ENCODE measurements around the gene ZNF679. TPM values are rescaled to one million over a fixed set of nuclear protein-coding genes. Genes with fewer than 3 reads are reported as not detected.

Gene ZNF679
- polyA plus RNA-seq, 2 of the 4 experiments (the other 2 are of a cell fraction), result not detected

DNA sequence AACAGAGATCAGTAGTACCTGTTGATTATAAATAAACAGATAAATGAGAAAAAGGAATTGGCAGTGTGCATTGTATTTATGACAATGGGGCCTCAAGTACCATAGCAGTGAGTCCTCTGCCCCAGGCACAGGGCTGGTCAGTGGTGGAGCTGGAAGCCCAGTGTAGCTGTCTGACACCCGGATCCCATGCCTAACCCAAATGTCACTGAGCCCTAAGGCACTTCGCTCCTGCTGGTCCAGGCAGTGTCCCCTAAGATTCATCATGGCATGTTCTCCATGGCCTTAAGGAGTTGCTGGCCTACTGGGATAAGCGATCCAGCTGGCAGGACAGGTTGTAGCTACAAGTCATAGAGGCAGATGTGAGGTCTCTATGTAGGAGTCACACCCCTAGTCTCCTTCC lies 82.2 kb downstream of the ZNF679 start (continued):
- TF ChIP-seq, protein P1, sequence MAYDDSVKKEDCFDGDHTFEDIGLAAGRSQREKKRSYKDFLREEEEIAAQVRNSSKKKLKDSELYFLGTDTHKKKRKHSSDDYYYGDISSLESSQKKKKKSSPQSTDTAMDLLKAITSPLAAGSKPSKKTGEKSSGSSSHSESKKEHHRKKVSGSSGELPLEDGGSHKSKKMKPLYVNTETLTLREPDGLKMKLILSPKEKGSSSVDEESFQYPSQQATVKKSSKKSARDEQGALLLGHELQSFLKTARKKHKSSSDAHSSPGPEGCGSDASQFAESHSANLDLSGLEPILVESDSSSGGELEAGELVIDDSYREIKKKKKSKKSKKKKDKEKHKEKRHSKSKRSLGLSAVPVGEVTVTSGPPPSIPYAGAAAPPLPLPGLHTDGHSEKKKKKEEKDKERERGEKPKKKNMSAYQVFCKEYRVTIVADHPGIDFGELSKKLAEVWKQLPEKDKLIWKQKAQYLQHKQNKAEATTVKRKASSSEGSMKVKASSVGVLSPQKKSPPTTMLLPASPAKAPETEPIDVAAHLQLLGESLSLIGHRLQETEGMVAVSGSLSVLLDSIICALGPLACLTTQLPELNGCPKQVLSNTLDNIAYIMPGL (CRISPR knock-in tag; IDR thresholded peaks at IDR 0.05; ENCODE audit: borderline replicate concordance), result no peak
- TF ChIP-seq JUN (IDR thresholded peaks at IDR 0.05) (no peak), SMC3 (IDR thresholded peaks at IDR 0.05) (no peak)

DNA sequence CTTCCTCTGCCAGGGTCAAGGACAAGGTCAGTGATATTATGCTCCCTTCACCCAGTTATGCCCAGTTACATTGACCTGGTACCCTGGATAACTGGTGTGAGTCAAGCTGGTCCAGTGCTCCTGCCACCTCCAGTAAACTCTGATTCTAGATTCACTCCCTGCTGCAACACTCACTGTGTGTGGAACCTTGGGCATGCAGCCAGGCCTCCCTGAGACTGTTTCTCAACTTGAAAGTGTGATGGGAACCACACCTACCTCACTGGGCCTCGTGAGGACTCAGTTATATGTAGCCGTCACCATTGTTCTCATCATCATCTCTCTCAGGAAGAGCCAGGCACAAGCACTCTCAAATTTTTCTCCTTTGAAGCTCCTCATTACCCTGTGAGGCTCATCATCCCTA lies 84.6 kb downstream of the ZNF679 start:
- Histone ChIP-seq H3K27ac (no peak overlapping the region), H3K4me1 (no peaks in the 10 kb centered on the region), H3K4me2 (no peak overlapping the region), H3K9me3 (peaks cover 9% of the 10 kb centered on the region), H3K4me3 (no peak overlapping the region)
- POLR2A ChIA-PET, result no interaction called here
- no peak for ATAC-seq
- 36% methylated on average over 2 of the region's 2 CpGs for WGBS (ENCODE audit: missing lambda C conversion rate)
- FAIRE-seq, result no peak
- CTCF ChIA-PET, result no interaction called here
- no peak for DNase-seq (ENCODE audit: low read depth in 1 of 2, low spot score in 1 of 2)
- TF ChIP-seq NPAS2 (CRISPR knock-in tag; IDR thresholded peaks at IDR 0.05; ENCODE audit: borderline replicate concordance) (no peak), SMC3 (IDR thresholded peaks at IDR 0.05) (no peak), POLR2A (IDR thresholded peaks at IDR 0.05; ENCODE audit: low read length) (no peak), JUN (IDR thresholded peaks at IDR 0.05) (no peak), BHLHE40 (IDR thresholded peaks at IDR 0.05; ENCODE audit: low read depth, low read length) (no peak), SREBF2 (IDR thresholded peaks at IDR 0.05) (no peak), ZFP36 (IDR thresholded peaks at IDR 0.05; ENCODE audit: borderline replicate concordance, partially characterized antibody) (no peak), MAFK (IDR thresholded peaks at IDR 0.05; ENCODE audit: partially characterized antibody) (no peak), HDAC2 (IDR thresholded peaks at IDR 0.05) (no peak), CBX2 (IDR thresholded peaks at IDR 0.05; ENCODE audit: borderline replicate concordance, low read depth) (no peak), FOSL2 (IDR thresholded peaks at IDR 0.05) (no peak), FOSL2 (CRISPR knock-in tag; IDR thresholded peaks at IDR 0.05) (no peak), HOXB5 (CRISPR knock-in tag; IDR thresholded peaks at IDR 0.05) (no peak), PHF8 (IDR thresholded peaks at IDR 0.05; ENCODE audit: borderline replicate concordance, low read depth) (no peak), KDM5A (IDR thresholded peaks at IDR 0.05) (no peak)
- TF ChIP-seq, protein P2, sequence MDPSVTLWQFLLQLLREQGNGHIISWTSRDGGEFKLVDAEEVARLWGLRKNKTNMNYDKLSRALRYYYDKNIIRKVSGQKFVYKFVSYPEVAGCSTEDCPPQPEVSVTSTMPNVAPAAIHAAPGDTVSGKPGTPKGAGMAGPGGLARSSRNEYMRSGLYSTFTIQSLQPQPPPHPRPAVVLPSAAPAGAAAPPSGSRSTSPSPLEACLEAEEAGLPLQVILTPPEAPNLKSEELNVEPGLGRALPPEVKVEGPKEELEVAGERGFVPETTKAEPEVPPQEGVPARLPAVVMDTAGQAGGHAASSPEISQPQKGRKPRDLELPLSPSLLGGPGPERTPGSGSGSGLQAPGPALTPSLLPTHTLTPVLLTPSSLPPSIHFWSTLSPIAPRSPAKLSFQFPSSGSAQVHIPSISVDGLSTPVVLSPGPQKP (IDR thresholded peaks at IDR 0.05; ENCODE audit: low read depth, low read length), result no peak
- TF ChIP-seq, protein P3, sequence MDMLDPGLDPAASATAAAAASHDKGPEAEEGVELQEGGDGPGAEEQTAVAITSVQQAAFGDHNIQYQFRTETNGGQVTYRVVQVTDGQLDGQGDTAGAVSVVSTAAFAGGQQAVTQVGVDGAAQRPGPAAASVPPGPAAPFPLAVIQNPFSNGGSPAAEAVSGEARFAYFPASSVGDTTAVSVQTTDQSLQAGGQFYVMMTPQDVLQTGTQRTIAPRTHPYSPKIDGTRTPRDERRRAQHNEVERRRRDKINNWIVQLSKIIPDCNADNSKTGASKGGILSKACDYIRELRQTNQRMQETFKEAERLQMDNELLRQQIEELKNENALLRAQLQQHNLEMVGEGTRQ (IDR thresholded peaks at IDR 0.05), result no peak
- TF ChIP-seq, protein P4, sequence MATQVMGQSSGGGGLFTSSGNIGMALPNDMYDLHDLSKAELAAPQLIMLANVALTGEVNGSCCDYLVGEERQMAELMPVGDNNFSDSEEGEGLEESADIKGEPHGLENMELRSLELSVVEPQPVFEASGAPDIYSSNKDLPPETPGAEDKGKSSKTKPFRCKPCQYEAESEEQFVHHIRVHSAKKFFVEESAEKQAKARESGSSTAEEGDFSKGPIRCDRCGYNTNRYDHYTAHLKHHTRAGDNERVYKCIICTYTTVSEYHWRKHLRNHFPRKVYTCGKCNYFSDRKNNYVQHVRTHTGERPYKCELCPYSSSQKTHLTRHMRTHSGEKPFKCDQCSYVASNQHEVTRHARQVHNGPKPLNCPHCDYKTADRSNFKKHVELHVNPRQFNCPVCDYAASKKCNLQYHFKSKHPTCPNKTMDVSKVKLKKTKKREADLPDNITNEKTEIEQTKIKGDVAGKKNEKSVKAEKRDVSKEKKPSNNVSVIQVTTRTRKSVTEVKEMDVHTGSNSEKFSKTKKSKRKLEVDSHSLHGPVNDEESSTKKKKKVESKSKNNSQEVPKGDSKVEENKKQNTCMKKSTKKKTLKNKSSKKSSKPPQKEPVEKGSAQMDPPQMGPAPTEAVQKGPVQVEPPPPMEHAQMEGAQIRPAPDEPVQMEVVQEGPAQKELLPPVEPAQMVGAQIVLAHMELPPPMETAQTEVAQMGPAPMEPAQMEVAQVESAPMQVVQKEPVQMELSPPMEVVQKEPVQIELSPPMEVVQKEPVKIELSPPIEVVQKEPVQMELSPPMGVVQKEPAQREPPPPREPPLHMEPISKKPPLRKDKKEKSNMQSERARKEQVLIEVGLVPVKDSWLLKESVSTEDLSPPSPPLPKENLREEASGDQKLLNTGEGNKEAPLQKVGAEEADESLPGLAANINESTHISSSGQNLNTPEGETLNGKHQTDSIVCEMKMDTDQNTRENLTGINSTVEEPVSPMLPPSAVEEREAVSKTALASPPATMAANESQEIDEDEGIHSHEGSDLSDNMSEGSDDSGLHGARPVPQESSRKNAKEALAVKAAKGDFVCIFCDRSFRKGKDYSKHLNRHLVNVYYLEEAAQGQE (IDR thresholded peaks at IDR 0.05), result no peak

All from A549 (cell line).